ENCODE measurements around the gene ZMAT3.

- no peak for TF ChIP-seq CTCF (tag by site-specific recombination; IDR thresholded peaks at IDR 0.05)
- TF ChIP-seq ZNF292 (tag by site-specific recombination; IDR thresholded peaks at IDR 0.05; ENCODE audit: borderline replicate concordance, low read depth) = no peak
- TF ChIP-seq ZNF596 (tag by site-specific recombination; IDR thresholded peaks at IDR 0.05) = no peak
- no peak for TF ChIP-seq ZNF148 (tag by site-specific recombination; IDR thresholded peaks at IDR 0.05; ENCODE audit: borderline replicate concordance)
- no peak for TF ChIP-seq KLF16 (tag by site-specific recombination; IDR thresholded peaks at IDR 0.05)
- no peak for TF ChIP-seq ZEB2 (tag by site-specific recombination; IDR thresholded peaks at IDR 0.05)
Measured at GRCh38 chr3:179093807-179094206, 22.2 kb upstream of the ZMAT3 start.

Data from HEK293 (cell line).